Stimulated activated CD8-positive, alpha-beta memory T cell treated with anti-CD3 and anti-CD28 coated beads, Interleukin-15, amount 100 ng/mL, for 1 hour (primary cell): ENCODE data around the gene EFNA5.
"Not testable (repeated sequence)": the region's sequence is repeated elsewhere in the genome, so short reads cannot be mapped to it uniquely, and the experiment has no call there.

Experiments used
- DNase-seq: peaks from one replicate; pipeline ENCODE4 v3.0.0-alpha.2; 2020; ENCODE audit warnings: low read depth

EFNA5 gene

DNA sequence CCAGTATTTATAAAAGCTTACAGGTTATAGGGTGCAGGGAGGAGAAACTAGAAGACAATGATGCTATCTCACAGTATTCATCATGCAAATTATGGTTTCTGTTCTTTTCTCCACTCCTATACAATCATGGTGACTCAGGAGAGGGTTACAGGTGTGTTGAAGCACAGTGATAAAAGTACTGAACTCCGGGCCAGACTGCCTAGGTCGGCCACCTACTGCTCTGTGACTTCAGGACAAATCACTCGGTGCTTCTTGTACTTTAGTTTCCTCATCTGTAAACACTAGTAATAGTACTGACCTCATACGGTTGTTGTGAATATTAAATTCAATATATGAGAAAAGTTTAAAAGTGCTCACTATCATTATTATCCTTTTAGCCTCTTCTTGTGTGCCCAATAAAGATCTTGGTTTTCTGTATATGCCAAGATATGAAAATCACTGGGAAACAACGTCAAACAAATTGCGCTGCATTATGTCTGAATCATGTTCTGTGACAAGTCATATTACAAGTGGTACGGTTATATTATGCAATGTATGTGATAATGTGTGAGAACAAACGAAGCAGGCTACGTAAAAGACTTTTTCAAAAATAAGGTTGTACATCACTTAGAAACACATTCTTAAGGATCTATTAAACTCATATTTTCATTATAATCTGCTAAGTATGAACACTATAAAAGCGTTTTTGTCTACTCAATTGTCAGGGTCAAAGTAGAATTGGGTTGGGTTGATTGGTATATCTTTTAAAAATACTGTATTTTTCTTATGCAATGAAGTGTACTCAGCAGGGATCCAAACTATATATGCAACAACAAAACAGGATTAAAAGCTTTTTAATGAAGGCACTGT is 153.3 kb downstream of the EFNA5 start:
- no peak for DNase-seq

DNA sequence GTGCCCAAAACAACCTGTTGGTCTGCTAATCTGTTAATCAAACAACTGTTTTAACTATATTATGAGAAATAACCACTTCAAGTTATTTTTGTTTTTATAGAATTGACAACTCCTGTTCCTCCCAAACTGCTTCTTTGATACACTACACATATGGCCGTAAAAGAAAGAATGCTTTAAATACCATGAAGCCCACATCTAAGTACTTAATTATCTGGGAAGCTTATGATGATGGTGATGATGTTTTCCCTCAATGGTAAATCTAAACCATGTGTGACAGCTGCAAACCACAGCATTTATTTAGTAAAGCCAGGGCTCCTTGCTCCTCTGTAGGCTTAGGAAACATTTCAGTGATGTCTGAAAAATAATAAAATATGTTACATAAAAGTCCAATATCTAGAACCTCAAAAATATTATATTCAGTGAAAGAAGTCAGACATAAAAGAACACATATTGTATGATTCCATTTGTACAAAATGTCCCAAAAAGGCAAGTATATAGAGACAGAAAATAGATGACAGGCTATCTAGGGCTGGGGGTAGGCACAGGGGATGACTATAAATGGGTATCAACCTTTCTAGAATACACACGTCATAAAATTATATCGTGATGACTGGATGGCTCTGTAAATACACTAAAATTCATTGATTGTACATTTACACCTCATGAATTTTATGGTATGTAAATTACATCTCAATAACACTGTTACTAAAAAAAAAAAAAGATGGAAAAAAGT is 154.1 kb downstream of the EFNA5 start:
- no peak for DNase-seq

GRCh38 chr5:107515521-107516080 is 155.1 kb downstream of the EFNA5 start:
- no peak for DNase-seq

- DNase-seq: no peak
Observed at GRCh38 chr5:107514305-107514704, 156.4 kb downstream of the EFNA5 start.

DNA sequence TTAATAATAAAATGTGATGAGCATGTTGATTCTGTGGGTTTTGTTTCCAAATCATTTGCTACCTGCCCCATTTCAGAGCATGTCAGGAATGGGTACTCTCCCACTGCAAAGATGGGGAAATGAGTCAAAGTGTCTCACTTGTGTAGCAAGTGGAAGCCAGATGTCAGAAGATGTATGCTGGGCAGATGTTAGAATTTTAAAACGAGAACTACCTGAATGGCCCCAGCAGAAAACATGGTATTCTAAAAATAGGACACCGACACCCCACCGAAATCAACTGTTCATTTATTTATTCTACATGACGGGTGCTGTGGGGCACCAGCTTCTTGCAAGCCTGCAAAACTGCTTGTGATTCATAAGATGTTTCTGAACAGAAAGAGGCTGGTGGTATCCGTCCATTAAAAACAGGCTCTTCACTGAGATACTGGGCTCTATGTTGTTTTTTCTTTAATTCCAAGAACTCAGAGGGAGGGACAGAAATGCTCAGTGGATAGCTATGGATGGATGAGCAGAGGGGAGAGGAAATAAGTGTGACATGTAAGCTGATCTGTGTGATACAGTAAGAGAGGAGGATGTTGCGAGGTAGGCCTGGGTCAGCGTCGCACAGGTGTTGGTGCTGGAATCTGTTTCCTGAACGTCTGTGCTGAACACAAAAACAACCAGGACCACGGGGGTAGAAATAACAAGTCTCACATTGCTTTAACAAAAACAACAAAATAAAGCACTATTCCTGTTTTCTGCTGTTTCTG is 157.2 kb downstream of the EFNA5 start:
- DNase-seq: no peak

DNA sequence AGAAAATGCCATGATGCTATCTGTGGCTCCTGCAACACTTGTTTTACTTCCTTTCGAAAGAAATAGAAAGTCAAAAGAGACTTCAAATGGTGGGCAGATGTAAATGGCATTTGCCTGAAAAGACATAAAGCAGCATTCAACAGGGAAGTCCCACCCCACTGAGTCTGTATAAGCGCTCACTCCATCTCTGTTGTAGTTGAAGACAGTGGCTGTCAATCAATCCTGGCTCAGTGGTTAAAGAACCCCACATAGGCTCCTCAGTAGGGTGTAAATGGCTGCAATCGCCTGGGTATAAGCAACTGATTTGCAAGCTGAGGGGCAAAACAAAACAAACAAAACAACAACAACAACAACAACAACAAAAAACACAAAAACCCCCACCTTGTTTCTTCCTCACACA is 158.7 kb downstream of the EFNA5 start:
- DNase-seq: no peak

- DNase-seq: no peak
Observed at GRCh38 chr5:107510125-107510524, 160.6 kb downstream of the EFNA5 start.

DNA sequence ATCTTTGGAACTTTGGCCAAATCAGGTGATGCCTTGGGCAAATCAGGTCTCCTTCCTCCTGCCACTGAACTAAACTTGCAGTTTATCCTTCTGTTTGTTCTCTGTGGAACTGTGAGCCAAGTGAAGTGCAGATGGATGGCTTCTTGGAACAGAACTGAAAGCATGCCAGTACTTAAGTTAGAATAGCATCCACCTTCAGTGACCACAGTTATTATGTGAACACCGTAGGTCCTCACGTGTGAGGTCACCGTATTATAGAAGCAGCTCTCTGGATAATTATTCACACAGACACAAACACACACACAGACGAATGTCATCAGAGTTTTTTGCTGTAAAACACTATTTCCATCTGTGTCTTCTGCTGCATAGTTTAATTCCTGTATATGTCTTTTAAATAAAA is 162.6 kb downstream of the EFNA5 start:
- no peak for DNase-seq

DNA sequence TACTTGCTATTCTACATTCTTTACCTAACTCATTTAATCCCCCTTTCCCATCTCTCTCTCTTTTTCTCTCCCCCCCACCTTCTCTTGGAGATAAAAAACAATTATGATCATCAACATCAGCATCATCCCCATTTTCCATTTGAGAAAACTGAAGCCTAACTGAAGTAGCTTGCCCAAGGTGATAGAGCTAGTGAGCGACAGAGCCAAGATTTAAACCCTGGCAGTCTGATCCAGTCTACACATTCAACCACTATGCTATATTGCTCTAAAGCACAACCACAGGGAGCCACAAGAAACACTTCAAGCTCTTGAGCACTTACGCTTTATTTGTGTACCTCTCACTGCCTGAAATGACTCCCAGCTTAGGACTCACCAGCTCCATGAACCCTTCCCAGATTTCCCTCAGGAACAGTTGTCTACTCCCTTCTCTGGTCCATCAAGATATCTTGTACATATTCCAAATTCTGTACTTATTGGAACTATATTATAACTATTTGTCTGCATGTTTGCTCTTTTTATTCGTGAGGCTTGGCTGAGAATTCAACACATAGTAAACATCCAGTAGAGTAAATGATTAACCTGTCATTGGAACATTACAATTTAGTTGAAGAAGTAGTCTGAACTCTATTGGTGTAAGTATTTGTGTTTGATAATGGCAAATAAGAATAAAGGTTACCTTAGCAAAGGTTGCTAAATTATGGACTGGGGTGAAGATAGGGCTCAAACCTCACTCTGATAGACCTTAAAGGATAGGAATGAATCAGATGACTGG is 164.8 kb downstream of the EFNA5 start:
- DNase-seq: no peak

GRCh38 chr5:107504424-107504823 is 166.3 kb downstream of the EFNA5 start:
- DNase-seq: no peak

GRCh38 chr5:107502676-107503060 is 168.1 kb downstream of the EFNA5 start:
- DNase-seq: no peak

GRCh38 chr5:107501965-107502675 is 168.6 kb downstream of the EFNA5 start:
- no peak for DNase-seq

DNA sequence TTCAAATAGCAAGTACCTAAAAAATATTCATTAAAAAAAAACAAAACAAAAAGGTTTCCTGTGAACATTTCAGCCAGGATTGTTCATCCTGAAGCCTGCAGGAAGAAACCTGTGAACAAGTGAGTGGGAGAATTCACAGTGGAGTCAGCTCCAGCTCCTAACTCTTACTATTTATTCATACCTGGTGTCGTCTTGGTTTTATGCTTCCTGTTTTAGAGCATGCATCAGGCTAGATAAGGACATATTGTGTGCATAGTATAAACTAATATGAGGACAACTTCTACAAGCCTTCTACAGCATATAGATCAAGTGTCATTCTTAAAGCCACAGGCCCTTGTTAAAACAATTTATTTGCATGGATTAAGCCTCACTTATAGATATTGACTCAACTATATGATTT is 169.9 kb downstream of the EFNA5 start:
- DNase-seq: no peak

GRCh38 chr5:107500347-107500746 is 170.4 kb downstream of the EFNA5 start:
- no peak for DNase-seq

GRCh38 chr5:107499776-107500175 is 171.0 kb downstream of the EFNA5 start:
- no peak for DNase-seq

GRCh38 chr5:107499237-107499636 is 171.5 kb downstream of the EFNA5 start:
- no peak for DNase-seq

DNA sequence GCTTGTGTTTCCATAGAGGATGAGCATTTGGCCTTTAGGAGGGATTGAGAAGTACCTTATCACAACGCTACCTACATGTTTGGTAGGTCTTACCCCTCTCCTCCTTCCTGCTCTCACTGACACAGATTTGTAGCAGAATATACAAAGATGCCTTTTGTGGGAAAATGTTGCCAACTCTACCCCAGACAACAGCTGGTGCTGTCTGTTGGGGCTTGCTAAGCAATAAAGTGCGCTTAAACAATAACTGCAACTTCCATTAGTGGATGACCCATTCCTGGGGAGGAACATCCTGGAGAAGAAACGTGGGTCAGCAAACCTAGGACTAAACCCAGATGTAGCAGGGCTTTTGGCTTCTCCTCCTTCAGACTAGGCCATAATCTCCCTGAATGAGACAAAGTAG is 174.3 kb downstream of the EFNA5 start:
- no peak for DNase-seq

- DNase-seq: not testable (repeated sequence)
Observed at GRCh38 chr5:107494129-107494528, 176.6 kb downstream of the EFNA5 start.

DNA sequence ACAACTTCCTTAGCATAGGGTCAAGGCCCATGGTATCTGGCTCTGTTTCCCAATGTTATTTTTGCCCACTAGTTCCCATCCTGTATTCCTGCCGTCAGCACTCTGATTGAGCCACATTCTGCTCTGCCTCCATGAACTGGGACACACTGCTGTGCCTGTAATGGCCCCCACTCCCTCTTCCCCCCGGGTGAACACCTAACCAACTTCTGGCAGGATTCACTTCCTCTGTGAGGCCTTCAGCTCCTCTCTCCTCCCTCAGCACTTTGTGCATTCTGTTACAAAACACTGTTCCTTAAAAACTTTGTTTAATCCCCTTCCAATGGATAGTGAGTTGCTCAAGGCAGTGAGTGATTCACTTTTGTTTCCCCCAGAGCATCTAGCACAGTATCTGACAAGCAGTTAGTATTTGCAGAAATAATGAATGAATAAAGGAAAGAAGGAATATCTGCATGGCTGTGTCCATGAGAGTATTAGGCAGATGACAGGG is 183.6 kb downstream of the EFNA5 start:
- no peak for DNase-seq

DNA sequence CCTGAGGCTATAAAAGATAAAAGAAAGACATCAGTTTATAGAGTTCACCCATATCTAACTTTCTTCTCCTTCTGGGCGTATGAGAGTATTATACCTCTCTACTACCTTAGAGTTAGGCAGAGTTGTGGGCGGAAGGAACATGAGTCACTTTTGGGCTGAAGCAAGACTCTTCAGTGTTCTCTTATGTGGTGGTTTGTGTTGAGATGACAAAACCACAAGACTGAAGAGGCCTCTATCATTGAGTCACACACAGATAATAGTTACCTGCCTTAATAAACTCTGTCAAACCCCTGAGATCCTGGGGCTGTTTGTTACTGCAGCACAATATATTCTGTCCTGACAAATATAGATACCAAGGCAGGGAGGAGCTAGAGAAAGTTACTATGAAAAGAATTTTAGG is 184.2 kb downstream of the EFNA5 start:
- no peak for DNase-seq

DNA sequence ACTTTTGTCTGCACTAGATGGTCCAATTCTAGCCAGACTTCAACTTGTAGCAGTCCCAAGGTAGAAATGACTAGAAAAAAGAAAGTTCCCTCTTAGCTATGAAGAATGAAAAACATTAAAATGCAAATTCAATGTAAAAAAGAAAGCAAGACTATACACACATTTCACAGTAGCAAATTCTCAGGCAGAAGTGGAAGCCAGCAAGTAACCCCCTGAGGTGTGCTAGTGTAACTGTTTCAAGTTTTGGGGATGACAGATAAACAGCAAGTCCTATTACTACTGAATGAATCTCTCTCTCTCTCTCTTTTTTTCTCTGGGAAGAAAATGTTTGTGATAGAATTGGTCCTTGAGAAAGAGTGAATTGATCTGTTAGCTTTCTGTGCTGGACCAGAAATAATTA is 185.6 kb downstream of the EFNA5 start:
- no peak for DNase-seq
